ENCODE measurements around the gene NHSL1. TPM values are rescaled to one million over a fixed set of nuclear protein-coding genes. Genes with fewer than 3 reads are reported as not detected.

Gene NHSL1
- total RNA-seq, 2 experiments from 2014 or later = 0.06 to 0.08 TPM

DNA sequence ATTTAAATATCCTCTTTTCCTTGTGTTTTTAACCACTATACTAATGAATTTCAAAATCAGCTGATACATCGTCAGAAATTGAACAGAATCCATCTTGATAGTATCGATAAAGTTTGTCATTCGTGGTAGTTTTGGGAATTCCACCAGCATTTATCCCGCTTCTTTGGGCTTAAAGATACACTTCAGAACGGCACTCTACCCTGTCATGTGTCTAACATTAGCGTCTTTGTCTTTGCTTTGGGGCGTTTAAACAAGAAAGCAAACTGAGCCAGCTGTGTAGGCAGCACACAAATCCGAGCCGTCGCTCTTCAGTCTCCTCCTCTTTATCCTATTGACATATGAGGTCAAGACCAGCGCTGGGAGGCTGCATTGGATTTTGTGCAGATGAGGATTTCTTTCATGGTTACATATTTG is 27.5 kb upstream of the NHSL1 start:
- ATAC-seq (ENCODE audit: poor library complexity) (no peak), DNase-seq (no peak)
- Histone ChIP-seq H3K9me3 (ENCODE audit: control insufficient read depth in 1 of 2, insufficient read depth in 1 of 2, low read length in 2 of 2) (no peaks in the 10 kb centered on the region), H3K4me1 (ENCODE audit: insufficient read depth, low read length) (no peaks in the 10 kb centered on the region), H3K4me3 (ENCODE audit: low read length) (no peak overlapping the region), H3K27ac (ENCODE audit: low read depth in 1 of 2, low read length in 2 of 2) (no peak overlapping the region), H3K36me3 (ENCODE audit: insufficient read depth, low read length) (no peaks in the 10 kb centered on the region), H3K27me3 (ENCODE audit: control insufficient read depth in 1 of 2, insufficient read depth in 2 of 2, low read length in 2 of 2) (peaks cover 3 to 12% of the 10 kb centered on the region in 2 experiments)
- Mint-ChIP-seq H3K4me3 (no peak overlapping the region), H3K36me3 (ENCODE audit: low read depth) (no peaks in the 10 kb centered on the region), H3K27ac (no peak overlapping the region), H3K9me3 (no peaks in the 10 kb centered on the region), H3K27me3 (peaks cover 3% of the 10 kb centered on the region), H3K4me1 (ENCODE audit: low read depth) (no peaks in the 10 kb centered on the region)
- intact Hi-C loops (cut with DNase I, micrococcal nuclease) = no loop called here
- CTCF ChIA-PET = interaction anchor here (0.7 to 1.4 kb wide), 2 partner anchors 10 to 40 kb away, joined by 3 read pairs; no protein-coding TSS in a partner anchor
- TF ChIP-seq, protein P1, sequence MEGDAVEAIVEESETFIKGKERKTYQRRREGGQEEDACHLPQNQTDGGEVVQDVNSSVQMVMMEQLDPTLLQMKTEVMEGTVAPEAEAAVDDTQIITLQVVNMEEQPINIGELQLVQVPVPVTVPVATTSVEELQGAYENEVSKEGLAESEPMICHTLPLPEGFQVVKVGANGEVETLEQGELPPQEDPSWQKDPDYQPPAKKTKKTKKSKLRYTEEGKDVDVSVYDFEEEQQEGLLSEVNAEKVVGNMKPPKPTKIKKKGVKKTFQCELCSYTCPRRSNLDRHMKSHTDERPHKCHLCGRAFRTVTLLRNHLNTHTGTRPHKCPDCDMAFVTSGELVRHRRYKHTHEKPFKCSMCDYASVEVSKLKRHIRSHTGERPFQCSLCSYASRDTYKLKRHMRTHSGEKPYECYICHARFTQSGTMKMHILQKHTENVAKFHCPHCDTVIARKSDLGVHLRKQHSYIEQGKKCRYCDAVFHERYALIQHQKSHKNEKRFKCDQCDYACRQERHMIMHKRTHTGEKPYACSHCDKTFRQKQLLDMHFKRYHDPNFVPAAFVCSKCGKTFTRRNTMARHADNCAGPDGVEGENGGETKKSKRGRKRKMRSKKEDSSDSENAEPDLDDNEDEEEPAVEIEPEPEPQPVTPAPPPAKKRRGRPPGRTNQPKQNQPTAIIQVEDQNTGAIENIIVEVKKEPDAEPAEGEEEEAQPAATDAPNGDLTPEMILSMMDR (IDR thresholded peaks at IDR 0.05) = no peak
- POLR2A ChIA-PET = no interaction called here

GRCh38 chr6:138525355-138525754 is 26.1 kb upstream of the NHSL1 start:
- no peaks in the 10 kb centered on the region for H3K9me3 Mint-ChIP-seq
- no peak for DNase-seq
- intact Hi-C loops (cut with DNase I, micrococcal nuclease) = no loop called here

GRCh38 chr6:138524526-138524925 is 25.2 kb upstream of the NHSL1 start:
- H3K4me3 Mint-ChIP-seq = no peak overlapping the region
- Histone ChIP-seq H3K4me3 (ENCODE audit: low read length) (no peak overlapping the region), H3K27ac (ENCODE audit: low read depth in 1 of 2, low read length in 2 of 2) (no peak overlapping the region), H3K36me3 (ENCODE audit: insufficient read depth, low read length) (no peaks in the 10 kb centered on the region), H3K27me3 (ENCODE audit: control insufficient read depth in 1 of 2, insufficient read depth in 2 of 2, low read length in 2 of 2) (peaks cover 0 to 3% of the 10 kb centered on the region in 2 experiments), H3K9me3 (ENCODE audit: control insufficient read depth in 1 of 2, insufficient read depth in 1 of 2, low read length in 2 of 2) (no peaks in the 10 kb centered on the region), H3K4me1 (ENCODE audit: insufficient read depth, low read length) (no peaks in the 10 kb centered on the region)
- H3K27ac Mint-ChIP-seq = no peak overlapping the region
- ChIA-PET CTCF (no interaction called here), POLR2A (no interaction called here)
- no peaks in the 10 kb centered on the region for H3K36me3 Mint-ChIP-seq (ENCODE audit: low read depth)
- H3K27me3 Mint-ChIP-seq = peaks cover 12% of the 10 kb centered on the region
- H3K9me3 Mint-ChIP-seq = no peaks in the 10 kb centered on the region
- no peaks in the 10 kb centered on the region for H3K4me1 Mint-ChIP-seq (ENCODE audit: low read depth)
- TF ChIP-seq, protein P1 (IDR thresholded peaks at IDR 0.05) = no peak
- ATAC-seq (ENCODE audit: poor library complexity) (no peak), DNase-seq (no peak)
- intact Hi-C loops (cut with DNase I, micrococcal nuclease) = no loop called here

More at GRCh38 chr6:138525355-138525754, 26.1 kb upstream of the NHSL1 start:
- H3K4me3 ChIP-seq (ENCODE audit: low read length) = no peak overlapping the region
- ChIA-PET POLR2A (no interaction called here), CTCF (no interaction called here)
- no peaks in the 10 kb centered on the region for H3K4me1 ChIP-seq (ENCODE audit: insufficient read depth, low read length)
- no peaks in the 10 kb centered on the region for H3K4me1 Mint-ChIP-seq (ENCODE audit: low read depth)
- peaks cover 3 to 5% of the 10 kb centered on the region in 2 experiments for H3K27me3 ChIP-seq (ENCODE audit: control insufficient read depth in 1 of 2, insufficient read depth in 2 of 2, low read length in 2 of 2)
- H3K27ac Mint-ChIP-seq = no peak overlapping the region
- H3K36me3 Mint-ChIP-seq (ENCODE audit: low read depth) = no peaks in the 10 kb centered on the region
- H3K4me3 Mint-ChIP-seq = no peak overlapping the region
- H3K27ac ChIP-seq (ENCODE audit: low read depth in 1 of 2, low read length in 2 of 2) = no peak overlapping the region
- H3K36me3 ChIP-seq (ENCODE audit: insufficient read depth, low read length) = no peaks in the 10 kb centered on the region
- no peak for ATAC-seq (ENCODE audit: poor library complexity)
- TF ChIP-seq, protein P1 (IDR thresholded peaks at IDR 0.05) = no peak
- peaks cover 12% of the 10 kb centered on the region for H3K27me3 Mint-ChIP-seq
- no peaks in the 10 kb centered on the region for H3K9me3 ChIP-seq (ENCODE audit: control insufficient read depth in 1 of 2, insufficient read depth in 1 of 2, low read length in 2 of 2)
